GM12878 (cell line): Measurements from ENCODE around the gene POLR2B. TPM values are rescaled to one million over a fixed set of nuclear protein-coding genes. Genes with fewer than 3 reads are reported as not detected.

Experiments
- ATAC-seq: fragments of 200-7000 bp; cut with Tn5 transposase; 3 replicates; pipeline ENCODE4 v1.9.1; 2020; ENCODE audit warnings: mild to moderate bottlenecking, moderate library complexity
- BruUV-seq: library from RNA; stranded (reverse); fragments of 400-500 nt; replicated peaks from 2 replicates; lab custom pipeline; 2021; lab: Mats Ljungman, UMichigan
- CTCF ChIA-PET: fragments of 300-600 bp; sonication (Branson Sonifier 250); formaldehyde crosslinking; extraction: SDS; loops from one replicate; lab custom pipeline; 2021; ENCODE audit warnings: inconsistent platforms; lab: Yijun Ruan, JAX
- POLR2A ChIA-PET: fragments of 350-600 bp; formaldehyde crosslinking; extraction: SDS; loops from one replicate; lab custom pipeline; 2021; ENCODE audit warnings: inconsistent platforms; lab: Charles Lee
- RAD21 ChIA-PET: fragments of 300-600 bp; sonication (Branson Sonifier 250); formaldehyde crosslinking; loops from one replicate; lab custom pipeline; 2023; ENCODE audit warnings: antibody characterized with exemption; ENCODE audit not compliant: unreplicated experiment; lab: Charles Lee
- SMC1A ChIA-PET: fragments of 300-600 bp; sonication (Branson Sonifier 250); formaldehyde crosslinking; loops from one replicate; lab custom pipeline; 2023; ENCODE audit not compliant: unreplicated experiment, uncharacterized antibody; lab: Charles Lee
- DNase-seq: peaks from one replicate; pipeline ENCODE4 v3.0.0-alpha.2; 2011; ENCODE audit warnings: low read depth, low spot score
- FAIRE-seq: peaks from 3 replicates; lab custom pipeline; 2011; peaks lifted over from hg19 to GRCh38; lab: Jason Lieb, UNC
- H2AFZ ChIP-seq: 2 replicates; pipeline ENCODE4 v1.6.0; 2011; ENCODE audit warnings: low read depth, low read length, control low read depth; ENCODE audit not compliant: control insufficient read depth
- H3K27ac ChIP-seq: 2 replicates; pipeline ENCODE4 v1.5.1; 2011; ENCODE audit warnings: control low read depth; ENCODE audit not compliant: control insufficient read depth, insufficient read depth
- H3K27me3 ChIP-seq, 2 experiments: replicated peaks in 1 of 2; 2 replicates each; pipeline versions ENCODE4 v1.6.0 to v1.6.1; 2011; ENCODE audit warnings: low read length in 1 of 2; ENCODE audit not compliant: control insufficient read depth in 2 of 2, insufficient read depth in 2 of 2
- H3K36me3 ChIP-seq, 2 experiments: 2 replicates each; pipeline ENCODE4 v1.5.1; 2011; ENCODE audit warnings: low read length in 1 of 2; ENCODE audit not compliant: control insufficient read depth in 2 of 2, insufficient read depth in 2 of 2
- H3K4me1 ChIP-seq: 2 replicates; pipeline ENCODE4 v1.6.1; 2011; ENCODE audit warnings: mild to moderate bottlenecking, low read length, moderate library complexity, mixed read lengths; ENCODE audit not compliant: control insufficient read depth, insufficient read depth
- H3K4me2 ChIP-seq: 2 replicates; pipeline ENCODE4 v1.6.0; 2011; ENCODE audit warnings: control low read depth; ENCODE audit not compliant: control insufficient read depth, insufficient read depth
- H3K4me3 ChIP-seq: fragments of 200-600 bp; sonication (generic); 2 replicates; pipeline ENCODE4 v1.5.1; 2016
- H3K79me2 ChIP-seq: 2 replicates; pipeline ENCODE4 v1.6.0; 2011; ENCODE audit warnings: low read length; ENCODE audit not compliant: control insufficient read depth, insufficient read depth
- H3K9ac ChIP-seq: 2 replicates; pipeline ENCODE4 v1.8.0; 2011; ENCODE audit warnings: low read length, control low read depth, mixed read lengths; ENCODE audit not compliant: control insufficient read depth, insufficient read depth
- H3K9me3 ChIP-seq: replicated peaks from 3 replicates; pipeline ENCODE4 v1.5.1; 2011; ENCODE audit warnings: mild to moderate bottlenecking, low read length; ENCODE audit not compliant: control insufficient read depth, insufficient read depth
- H4K20me1 ChIP-seq: 2 replicates; pipeline ENCODE4 v1.6.0; 2011; ENCODE audit not compliant: control insufficient read depth, insufficient read depth
- CEBPB ChIP-seq, 2 experiments: fragments of 150-350 bp in 1 of 2; IDR thresholded peaks; 2 replicates each; pipeline ENCODE4 v1.6.1; 2012 to 2014; ENCODE audit warnings: low read depth in 2 of 2, low read length in 2 of 2, borderline replicate concordance in 1 of 2, inconsistent platforms in 1 of 2
- EGR1 ChIP-seq, 2 experiments: IDR thresholded peaks; 1 replicate in 1 of 2; 2 replicates in 1 of 2; pipeline ENCODE4 v1.6.1; 2011 to 2012; ENCODE audit warnings: low read depth in 2 of 2, low read length in 2 of 2, borderline replicate concordance in 1 of 2, mild to moderate bottlenecking in 1 of 2, moderate library complexity in 1 of 2
- HDAC2 ChIP-seq: fragments of 200-600 bp; sonication (generic); IDR thresholded peaks from 2 replicates; pipeline ENCODE4 v1.6.1; 2017
- IRF4 ChIP-seq: IDR thresholded peaks from 2 replicates; pipeline ENCODE4 v1.6.1; 2011; ENCODE audit warnings: low read depth, low read length
- PAX5 ChIP-seq: IDR thresholded peaks from 2 replicates; pipeline ENCODE4 v1.6.1; 2011; ENCODE audit warnings: low read depth, low read length, borderline replicate concordance
- RAD51 ChIP-seq: fragments of 450-650 bp; IDR thresholded peaks from 2 replicates; pipeline ENCODE4 v1.6.1; 2016; ENCODE audit warnings: moderate library complexity, mild to moderate bottlenecking, inconsistent platforms
- RBBP5 ChIP-seq: fragments of 200-600 bp; sonication (generic); conservative IDR thresholded peaks from 2 replicates; pipeline ENCODE4 v1.6.1; 2016
- ZNF217 ChIP-seq: fragments of 450-650 bp; IDR thresholded peaks from 2 replicates; pipeline ENCODE4 v1.6.1; 2017; ENCODE audit warnings: antibody characterized with exemption, mild to moderate bottlenecking
- WGBS: methylation state at CpG from one replicate; pipeline ENCODE4 v1.1.6; 2016; ENCODE audit warnings: low lambda C conversion rate; ENCODE audit not compliant: insufficient replicate concordance, insufficient coverage; ENCODE audit errors: missing lambda C conversion rate; 5-methylcytosine and 5-hydroxymethylcytosine counted together
- in situ Hi-C: fragments of 300-500 bp; cut with MboI; formaldehyde crosslinking; loops from 9 replicates; pipeline ENCODE4 v1.14.3; 2018; ENCODE audit warnings: mixed read lengths
- intact Hi-C: fragments of 100-400 bp; cut with micrococcal nuclease; formaldehyde crosslinking; loops from one replicate; pipeline ENCODE4 v1.14.2; 2022; ENCODE audit not compliant: unreplicated experiment
- polyA plus RNA-seq, 11 experiments: library from polyadenylated mRNA; depleted of rRNA in 4 of 11; unstranded in 6 of 11; stranded (reverse) in 5 of 11; fragments of >200 nt; fragmentation: Nextera tagmentation in 4 of 11; fragmentation: Illumina TruSeq in 1 of 11; extraction: Ambion mirVana in 4 of 11; extraction: Trizol in 1 of 11; gene quantifications; 1 replicate in 1 of 11; 2 replicates in 10 of 11; pipeline versions ENCODE4 v1.2.1 to v1.2.3, GENCODE V29; 2011 to 2016; ENCODE audit warnings: inconsistent platforms in 2 of 11, missing spikeins in 2 of 11, low read depth in 1 of 11
- total RNA-seq, 4 experiments: library from RNA; depleted of rRNA in 3 of 4; stranded (reverse); fragments of >200 nt in 3 of 4; fragmentation: Illumina TruSeq in 1 of 4; extraction: Trizol in 1 of 4; gene quantifications; 2 replicates each; pipeline versions ENCODE4 v1.2.1 to v1.2.3, GENCODE V29; 2013 to 2021
- TF ChIP-seq, protein P1 (sequence below): fragments of 450-650 bp; conservative IDR thresholded peaks from 2 replicates; pipeline ENCODE4 v1.6.1; 2017; ENCODE audit warnings: mild to moderate bottlenecking, moderate library complexity
- TF ChIP-seq, protein P2 (sequence below): IDR thresholded peaks from 2 replicates; pipeline ENCODE4 v1.6.1; 2012; ENCODE audit warnings: low read depth, low read length, improper control_type of control experiment
- TF ChIP-seq, protein P3 (sequence below): fragments of 450-650 bp; formaldehyde crosslinking; IDR thresholded peaks from 2 replicates; pipeline ENCODE4 v1.5.0; 2022; ENCODE audit warnings: mild to moderate bottlenecking, missing genetic modification characterization
- TF ChIP-seq, protein P4 (sequence below): fragments of 450-650 bp; IDR thresholded peaks from 2 replicates; pipeline ENCODE4 v1.6.1; 2017; ENCODE audit warnings: mild to moderate bottlenecking, moderate library complexity

POLR2B gene
- total and polyA plus RNA-seq, 10 of the 15 experiments (the other 5 are each of a cell fraction or from before 2014, with no cell fraction given), result 46.0 to 183 (median 99.2) TPM

DNA sequence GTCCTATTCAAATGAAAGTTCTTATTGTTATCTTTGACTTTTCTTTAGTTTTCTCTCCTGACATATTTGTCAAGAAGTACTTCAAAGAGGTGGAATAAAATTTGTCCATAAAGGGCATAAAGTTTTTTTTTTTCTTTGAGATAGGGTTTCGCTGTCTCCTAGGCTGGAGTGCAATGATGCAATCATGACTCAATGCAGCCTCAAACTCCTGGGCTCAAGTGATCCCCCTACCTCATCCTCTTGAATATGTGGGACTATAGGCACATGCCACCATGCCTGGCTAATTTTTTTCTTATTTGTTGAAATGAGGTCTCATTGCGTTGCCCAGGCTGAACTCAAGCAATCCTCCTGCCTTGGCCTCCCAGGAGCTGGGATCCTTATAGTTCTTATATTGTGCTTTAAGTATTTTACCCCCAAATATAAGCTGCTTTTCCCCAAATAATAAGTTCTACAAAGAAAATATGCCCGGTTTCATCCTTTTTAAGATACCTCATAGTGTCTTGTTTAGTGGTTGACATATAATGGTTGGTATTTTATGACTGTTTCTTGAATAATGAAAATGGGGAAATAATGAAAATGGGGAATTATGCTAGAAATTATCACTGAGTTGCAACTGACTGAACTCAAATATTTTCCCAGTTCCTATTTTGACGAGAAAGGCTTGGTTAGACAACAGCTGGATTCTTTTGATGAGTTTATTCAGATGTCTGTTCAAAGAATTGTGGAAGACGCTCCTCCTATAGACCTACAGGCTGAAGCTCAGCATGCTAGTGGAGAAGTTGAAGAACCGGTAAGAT is 11.6 kb downstream of the POLR2B start:
- ChIA-PET SMC1A (interaction anchor here (0.7 to 2.0 kb wide), 6 partner anchors 8 to 173 kb away, joined by 3 to 7 read pairs (median 4); partner anchors contain the start of genes NOA1 and POLR2B), RAD21 (interaction anchor here (2.5 to 3.8 kb wide), 2 partner anchors 10 to 13 kb away, joined by 11 to 12 read pairs; partner anchors contain the start of gene NOA1)
- TF ChIP-seq RAD51 (no peak), ZNF217 (no peak), CEBPB (IDR thresholded peaks at IDR 0.05; ENCODE audit: borderline replicate concordance in 1 of 2, low read depth in 2 of 2, low read length in 2 of 2) (no peak), PAX5 (no peak), EGR1 (IDR thresholded peaks at IDR 0.05; ENCODE audit: borderline replicate concordance in 1 of 2, low read depth in 2 of 2, low read length in 2 of 2) (no peak), RBBP5 (no peak), HDAC2 (no peak), IRF4 (no peak)
- TF ChIP-seq, protein P1, sequence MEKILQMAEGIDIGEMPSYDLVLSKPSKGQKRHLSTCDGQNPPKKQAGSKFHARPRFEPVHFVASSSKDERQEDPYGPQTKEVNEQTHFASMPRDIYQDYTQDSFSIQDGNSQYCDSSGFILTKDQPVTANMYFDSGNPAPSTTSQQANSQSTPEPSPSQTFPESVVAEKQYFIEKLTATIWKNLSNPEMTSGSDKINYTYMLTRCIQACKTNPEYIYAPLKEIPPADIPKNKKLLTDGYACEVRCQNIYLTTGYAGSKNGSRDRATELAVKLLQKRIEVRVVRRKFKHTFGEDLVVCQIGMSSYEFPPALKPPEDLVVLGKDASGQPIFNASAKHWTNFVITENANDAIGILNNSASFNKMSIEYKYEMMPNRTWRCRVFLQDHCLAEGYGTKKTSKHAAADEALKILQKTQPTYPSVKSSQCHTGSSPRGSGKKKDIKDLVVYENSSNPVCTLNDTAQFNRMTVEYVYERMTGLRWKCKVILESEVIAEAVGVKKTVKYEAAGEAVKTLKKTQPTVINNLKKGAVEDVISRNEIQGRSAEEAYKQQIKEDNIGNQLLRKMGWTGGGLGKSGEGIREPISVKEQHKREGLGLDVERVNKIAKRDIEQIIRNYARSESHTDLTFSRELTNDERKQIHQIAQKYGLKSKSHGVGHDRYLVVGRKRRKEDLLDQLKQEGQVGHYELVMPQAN, result no peak
- TF ChIP-seq, protein P2, sequence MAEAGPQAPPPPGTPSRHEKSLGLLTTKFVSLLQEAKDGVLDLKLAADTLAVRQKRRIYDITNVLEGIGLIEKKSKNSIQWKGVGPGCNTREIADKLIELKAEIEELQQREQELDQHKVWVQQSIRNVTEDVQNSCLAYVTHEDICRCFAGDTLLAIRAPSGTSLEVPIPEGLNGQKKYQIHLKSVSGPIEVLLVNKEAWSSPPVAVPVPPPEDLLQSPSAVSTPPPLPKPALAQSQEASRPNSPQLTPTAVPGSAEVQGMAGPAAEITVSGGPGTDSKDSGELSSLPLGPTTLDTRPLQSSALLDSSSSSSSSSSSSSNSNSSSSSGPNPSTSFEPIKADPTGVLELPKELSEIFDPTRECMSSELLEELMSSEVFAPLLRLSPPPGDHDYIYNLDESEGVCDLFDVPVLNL, result no peak
- TF ChIP-seq, protein P3, sequence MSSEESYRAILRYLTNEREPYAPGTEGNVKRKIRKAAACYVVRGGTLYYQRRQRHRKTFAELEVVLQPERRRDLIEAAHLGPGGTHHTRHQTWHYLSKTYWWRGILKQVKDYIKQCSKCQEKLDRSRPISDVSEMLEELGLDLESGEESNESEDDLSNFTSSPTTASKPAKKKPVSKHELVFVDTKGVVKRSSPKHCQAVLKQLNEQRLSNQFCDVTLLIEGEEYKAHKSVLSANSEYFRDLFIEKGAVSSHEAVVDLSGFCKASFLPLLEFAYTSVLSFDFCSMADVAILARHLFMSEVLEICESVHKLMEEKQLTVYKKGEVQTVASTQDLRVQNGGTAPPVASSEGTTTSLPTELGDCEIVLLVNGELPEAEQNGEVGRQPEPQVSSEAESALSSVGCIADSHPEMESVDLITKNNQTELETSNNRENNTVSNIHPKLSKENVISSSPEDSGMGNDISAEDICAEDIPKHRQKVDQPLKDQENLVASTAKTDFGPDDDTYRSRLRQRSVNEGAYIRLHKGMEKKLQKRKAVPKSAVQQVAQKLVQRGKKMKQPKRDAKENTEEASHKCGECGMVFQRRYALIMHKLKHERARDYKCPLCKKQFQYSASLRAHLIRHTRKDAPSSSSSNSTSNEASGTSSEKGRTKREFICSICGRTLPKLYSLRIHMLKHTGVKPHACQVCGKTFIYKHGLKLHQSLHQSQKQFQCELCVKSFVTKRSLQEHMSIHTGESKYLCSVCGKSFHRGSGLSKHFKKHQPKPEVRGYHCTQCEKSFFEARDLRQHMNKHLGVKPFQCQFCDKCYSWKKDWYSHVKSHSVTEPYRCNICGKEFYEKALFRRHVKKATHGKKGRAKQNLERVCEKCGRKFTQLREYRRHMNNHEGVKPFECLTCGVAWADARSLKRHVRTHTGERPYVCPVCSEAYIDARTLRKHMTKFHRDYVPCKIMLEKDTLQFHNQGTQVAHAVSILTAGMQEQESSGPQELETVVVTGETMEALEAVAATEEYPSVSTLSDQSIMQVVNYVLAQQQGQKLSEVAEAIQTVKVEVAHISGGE (CRISPR knock-in tag), result no peak
- TF ChIP-seq, protein P4, sequence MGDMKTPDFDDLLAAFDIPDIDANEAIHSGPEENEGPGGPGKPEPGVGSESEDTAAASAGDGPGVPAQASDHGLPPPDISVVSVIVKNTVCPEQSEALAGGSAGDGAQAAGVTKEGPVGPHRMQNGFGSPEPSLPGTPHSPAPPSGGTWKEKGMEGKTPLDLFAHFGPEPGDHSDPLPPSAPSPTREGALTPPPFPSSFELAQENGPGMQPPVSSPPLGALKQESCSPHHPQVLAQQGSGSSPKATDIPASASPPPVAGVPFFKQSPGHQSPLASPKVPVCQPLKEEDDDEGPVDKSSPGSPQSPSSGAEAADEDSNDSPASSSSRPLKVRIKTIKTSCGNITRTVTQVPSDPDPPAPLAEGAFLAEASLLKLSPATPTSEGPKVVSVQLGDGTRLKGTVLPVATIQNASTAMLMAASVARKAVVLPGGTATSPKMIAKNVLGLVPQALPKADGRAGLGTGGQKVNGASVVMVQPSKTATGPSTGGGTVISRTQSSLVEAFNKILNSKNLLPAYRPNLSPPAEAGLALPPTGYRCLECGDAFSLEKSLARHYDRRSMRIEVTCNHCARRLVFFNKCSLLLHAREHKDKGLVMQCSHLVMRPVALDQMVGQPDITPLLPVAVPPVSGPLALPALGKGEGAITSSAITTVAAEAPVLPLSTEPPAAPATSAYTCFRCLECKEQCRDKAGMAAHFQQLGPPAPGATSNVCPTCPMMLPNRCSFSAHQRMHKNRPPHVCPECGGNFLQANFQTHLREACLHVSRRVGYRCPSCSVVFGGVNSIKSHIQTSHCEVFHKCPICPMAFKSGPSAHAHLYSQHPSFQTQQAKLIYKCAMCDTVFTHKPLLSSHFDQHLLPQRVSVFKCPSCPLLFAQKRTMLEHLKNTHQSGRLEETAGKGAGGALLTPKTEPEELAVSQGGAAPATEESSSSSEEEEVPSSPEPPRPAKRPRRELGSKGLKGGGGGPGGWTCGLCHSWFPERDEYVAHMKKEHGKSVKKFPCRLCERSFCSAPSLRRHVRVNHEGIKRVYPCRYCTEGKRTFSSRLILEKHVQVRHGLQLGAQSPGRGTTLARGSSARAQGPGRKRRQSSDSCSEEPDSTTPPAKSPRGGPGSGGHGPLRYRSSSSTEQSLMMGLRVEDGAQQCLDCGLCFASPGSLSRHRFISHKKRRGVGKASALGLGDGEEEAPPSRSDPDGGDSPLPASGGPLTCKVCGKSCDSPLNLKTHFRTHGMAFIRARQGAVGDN, result no peak

More for the DNA sequence above, 11.6 kb downstream of the POLR2B start:
- H3K9ac ChIP-seq, result no peak overlapping the region
- no peaks in the 10 kb centered on the region for H3K9me3 ChIP-seq
- no peaks in the 10 kb centered on the region for H3K4me1 ChIP-seq
- ChIA-PET POLR2A (interaction anchor here (4.1 kb wide), 1 partner anchor 10 kb away, joined by 21 read pairs; the partner anchor contains the start of gene POLR2B), CTCF (interaction anchor here (1.1 to 1.4 kb wide), 4 partner anchors 10 to 48 kb away, joined by 3 to 7 read pairs (median 3); no protein-coding TSS in a partner anchor)
- H3K4me3 ChIP-seq, result no peak overlapping the region
- H3K79me2 ChIP-seq, result peaks cover 17% of the 10 kb centered on the region
- no peak for ATAC-seq
- H3K27me3 ChIP-seq, result no peaks in the 10 kb centered on the region
- DNase-seq, result no peak
- no peak overlapping the region for H2AFZ ChIP-seq
- in situ Hi-C loops, result no loop called here
- H3K36me3 ChIP-seq, result peaks cover 8 to 50% of the 10 kb centered on the region in 2 experiments
- 84% methylated on average over 6 of the region's 6 CpGs for WGBS
- no peak for FAIRE-seq
- H3K27ac ChIP-seq, result no peak overlapping the region
- intact Hi-C loops, result no loop called here
- H3K4me2 ChIP-seq, result no peak overlapping the region
- BruUV-seq, result no TSS peak
- no peaks in the 10 kb centered on the region for H4K20me1 ChIP-seq
